OCI-LY3 (cell line): ENCODE data around the gene IL1RL2.

Experiments used
- H2AFZ ChIP-seq: fragments of 200-600, 300-600 bp; shearing (Covaris generic); 2 replicates; pipeline ENCODE4 v1.6.0; 2014; ENCODE audit warnings: antibody characterized with exemption, low read depth, low read length
- H3K27ac ChIP-seq: fragments of 200-600, 300-600 bp; sonication (generic); 2 replicates; pipeline ENCODE4 v1.5.1; 2014; ENCODE audit warnings: mild to moderate bottlenecking, low read length, moderate library complexity, mixed read lengths
- H3K27me3 ChIP-seq: fragments of 200-600, 300-600 bp; sonication (generic); 2 replicates; pipeline ENCODE4 v1.6.1; 2014; ENCODE audit warnings: low read depth, low read length, mixed read lengths
- H3K36me3 ChIP-seq: fragments of 200-600, 300-600 bp; sonication (generic); replicated peaks from 2 replicates; pipeline ENCODE3; 2014; ENCODE audit warnings: low read depth, low read length, mixed read lengths
- H3K4me1 ChIP-seq: fragments of 300-600, 200-600 bp; sonication (generic); 2 replicates; pipeline ENCODE4 v1.6.1; 2014; ENCODE audit warnings: low read length, mixed read lengths
- H3K4me2 ChIP-seq: fragments of 200-600, 300-600 bp; sonication (generic); 2 replicates; pipeline ENCODE4 v1.6.1; 2014; ENCODE audit warnings: low read length, mixed read lengths
- H3K4me3 ChIP-seq: fragments of 300-600, 200-600 bp; sonication (generic); 2 replicates; pipeline ENCODE4 v1.5.1; 2014; ENCODE audit warnings: antibody characterized with exemption, mild to moderate bottlenecking, low read length, moderate library complexity
- H3K79me2 ChIP-seq: fragments of 300-600, 200-600 bp; shearing (Covaris generic); 2 replicates; pipeline ENCODE4 v1.6.1; 2014; ENCODE audit warnings: mild to moderate bottlenecking, low read length, mixed read lengths
- H3K9ac ChIP-seq: fragments of 300-600, 200-600 bp; shearing (Covaris generic); 2 replicates; pipeline ENCODE4 v1.6.0; 2014; ENCODE audit warnings: mild to moderate bottlenecking, low read length, moderate library complexity
- H3K9me3 ChIP-seq: fragments of 200-600, 300-600 bp; shearing (Covaris generic); 2 replicates; pipeline ENCODE4 v1.6.1; 2014; ENCODE audit warnings: low read length, mixed read lengths; ENCODE audit not compliant: insufficient read depth
- H4K20me1 ChIP-seq: fragments of 200-600, 300-600 bp; sonication (generic); 2 replicates; pipeline ENCODE4 v1.6.1; 2016; ENCODE audit warnings: low read length, mixed read lengths; ENCODE audit not compliant: insufficient read depth
- EZH2phosphoT487 ChIP-seq: fragments of 200-600 bp; shearing (Covaris generic); IDR thresholded peaks from 2 replicates; pipeline ENCODE4 v1.6.1; 2018; ENCODE audit warnings: antibody characterized with exemption, mixed run types, low read depth
- TF ChIP-seq, protein P1 (sequence below): fragments of 200-600, 300-600 bp; sonication (generic); IDR thresholded peaks from 2 replicates; pipeline ENCODE4 v1.5.1; 2014; ENCODE audit warnings: antibody characterized with exemption, low read length, low read depth

IL1RL2 gene

DNA sequence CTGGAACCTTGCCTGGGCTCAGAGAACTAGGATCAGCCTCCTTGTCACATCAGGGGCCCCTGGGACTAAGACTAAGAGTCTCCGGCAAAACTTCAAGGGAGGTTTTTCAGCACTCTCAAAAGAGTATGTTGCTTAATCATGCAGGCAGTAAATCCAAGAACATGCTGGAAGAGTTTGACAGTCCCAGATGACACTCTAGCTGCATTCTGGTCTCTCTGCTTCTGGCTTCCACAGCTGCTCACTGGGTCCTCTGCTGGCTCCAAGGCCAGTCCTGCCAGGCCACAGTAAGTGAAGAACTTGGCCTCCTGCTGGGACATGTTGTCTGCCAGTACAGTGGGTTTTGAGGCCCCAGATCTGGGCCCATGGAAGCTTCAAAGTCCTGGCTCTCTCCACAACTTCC is 79.4 kb downstream of the IL1RL2 start:
- no peak overlapping the region for H3K9ac ChIP-seq
- H3K27me3 ChIP-seq, result peaks cover 10% of the 10 kb centered on the region
- TF ChIP-seq EZH2phosphoT487, result no peak
- TF ChIP-seq, protein P1, sequence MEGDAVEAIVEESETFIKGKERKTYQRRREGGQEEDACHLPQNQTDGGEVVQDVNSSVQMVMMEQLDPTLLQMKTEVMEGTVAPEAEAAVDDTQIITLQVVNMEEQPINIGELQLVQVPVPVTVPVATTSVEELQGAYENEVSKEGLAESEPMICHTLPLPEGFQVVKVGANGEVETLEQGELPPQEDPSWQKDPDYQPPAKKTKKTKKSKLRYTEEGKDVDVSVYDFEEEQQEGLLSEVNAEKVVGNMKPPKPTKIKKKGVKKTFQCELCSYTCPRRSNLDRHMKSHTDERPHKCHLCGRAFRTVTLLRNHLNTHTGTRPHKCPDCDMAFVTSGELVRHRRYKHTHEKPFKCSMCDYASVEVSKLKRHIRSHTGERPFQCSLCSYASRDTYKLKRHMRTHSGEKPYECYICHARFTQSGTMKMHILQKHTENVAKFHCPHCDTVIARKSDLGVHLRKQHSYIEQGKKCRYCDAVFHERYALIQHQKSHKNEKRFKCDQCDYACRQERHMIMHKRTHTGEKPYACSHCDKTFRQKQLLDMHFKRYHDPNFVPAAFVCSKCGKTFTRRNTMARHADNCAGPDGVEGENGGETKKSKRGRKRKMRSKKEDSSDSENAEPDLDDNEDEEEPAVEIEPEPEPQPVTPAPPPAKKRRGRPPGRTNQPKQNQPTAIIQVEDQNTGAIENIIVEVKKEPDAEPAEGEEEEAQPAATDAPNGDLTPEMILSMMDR, result no peak
- no peaks in the 10 kb centered on the region for H3K9me3 ChIP-seq
- peaks cover 7% of the 10 kb centered on the region; the same call in 1 of the 2 replicates for H3K4me1 ChIP-seq
- no peaks in the 10 kb centered on the region for H4K20me1 ChIP-seq
- H3K36me3 ChIP-seq, result no peaks in the 10 kb centered on the region
- no peaks in the 10 kb centered on the region for H3K79me2 ChIP-seq
- H3K4me3 ChIP-seq, result no peak overlapping the region
- H3K4me2 ChIP-seq, result no peak overlapping the region
- no peak overlapping the region for H2AFZ ChIP-seq
- H3K27ac ChIP-seq, result no peak overlapping the region

DNA sequence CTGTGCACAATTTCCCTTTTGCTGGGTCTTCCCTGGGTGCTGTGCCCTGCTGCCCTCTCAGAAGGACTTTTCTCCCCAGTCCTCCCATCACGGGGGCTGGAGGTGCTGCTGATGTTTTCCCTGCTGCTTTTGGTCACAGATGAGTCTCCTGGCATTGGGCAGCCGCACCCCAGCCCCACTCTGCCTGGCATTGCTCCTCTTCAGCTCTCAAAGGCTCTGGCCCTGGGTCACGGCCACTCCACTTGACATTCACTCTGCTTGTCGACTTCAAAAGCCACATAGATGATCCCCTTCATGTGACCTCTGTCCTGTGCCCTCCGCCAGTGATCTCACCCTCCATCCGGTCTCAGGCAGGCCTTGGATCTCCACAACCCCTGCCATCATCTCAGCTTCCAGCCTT is 81.0 kb downstream of the IL1RL2 start:
- Histone ChIP-seq H4K20me1 (no peaks in the 10 kb centered on the region), H3K4me2 (no peak overlapping the region), H3K9ac (no peak overlapping the region), H3K4me1 (peaks cover 9% of the 10 kb centered on the region; the same call in 1 of the 2 replicates), H2AFZ (no peak overlapping the region), H3K4me3 (no peak overlapping the region), H3K9me3 (no peaks in the 10 kb centered on the region), H3K36me3 (no peaks in the 10 kb centered on the region), H3K27me3 (peaks cover 11% of the 10 kb centered on the region), H3K27ac (no peak overlapping the region), H3K79me2 (no peaks in the 10 kb centered on the region)
- TF ChIP-seq, protein P1, result no peak
- no peak for TF ChIP-seq EZH2phosphoT487

DNA sequence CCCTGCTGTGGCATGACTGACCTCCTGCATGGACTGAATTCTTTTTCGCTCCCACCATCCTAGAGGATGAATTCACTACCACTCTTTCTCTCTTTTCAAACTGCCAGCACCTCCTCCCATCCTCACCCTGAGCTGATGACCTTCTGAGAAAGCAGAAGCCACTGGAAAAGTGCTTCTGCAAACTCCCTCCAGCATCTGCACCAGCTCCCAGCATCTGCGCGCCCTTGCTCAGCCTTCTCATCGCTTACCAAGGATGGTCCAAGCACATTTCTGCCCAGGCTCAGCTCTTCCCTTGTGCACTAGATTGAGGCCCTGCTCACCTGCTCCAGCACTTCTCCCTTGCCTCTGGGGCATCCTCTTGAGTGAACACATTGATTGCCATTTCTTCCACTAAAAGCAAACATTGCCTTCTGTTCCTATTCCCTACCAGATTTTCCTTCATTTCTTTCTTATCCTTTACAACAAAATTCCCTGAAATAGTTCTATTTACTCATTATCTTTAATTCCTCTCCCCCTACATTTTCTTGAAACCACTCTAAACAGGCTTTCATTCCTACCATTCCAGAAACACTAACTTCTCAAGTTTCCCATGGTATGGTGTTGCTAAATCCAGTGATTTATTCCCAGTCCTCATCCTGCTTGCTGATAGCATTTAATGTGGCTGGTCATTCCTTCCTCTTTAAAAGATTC is 81.8 kb downstream of the IL1RL2 start:
- Histone ChIP-seq H3K9me3 (no peaks in the 10 kb centered on the region), H3K27ac (no peak overlapping the region), H3K79me2 (no peaks in the 10 kb centered on the region), H4K20me1 (no peaks in the 10 kb centered on the region), H3K9ac (no peak overlapping the region), H2AFZ (no peak overlapping the region), H3K4me1 (peaks cover 9% of the 10 kb centered on the region; the same call in 1 of the 2 replicates), H3K27me3 (peaks cover 15% of the 10 kb centered on the region), H3K36me3 (no peaks in the 10 kb centered on the region), H3K4me3 (no peak overlapping the region), H3K4me2 (no peak overlapping the region)
- no peak for TF ChIP-seq EZH2phosphoT487
- TF ChIP-seq, protein P1, result no peak

DNA sequence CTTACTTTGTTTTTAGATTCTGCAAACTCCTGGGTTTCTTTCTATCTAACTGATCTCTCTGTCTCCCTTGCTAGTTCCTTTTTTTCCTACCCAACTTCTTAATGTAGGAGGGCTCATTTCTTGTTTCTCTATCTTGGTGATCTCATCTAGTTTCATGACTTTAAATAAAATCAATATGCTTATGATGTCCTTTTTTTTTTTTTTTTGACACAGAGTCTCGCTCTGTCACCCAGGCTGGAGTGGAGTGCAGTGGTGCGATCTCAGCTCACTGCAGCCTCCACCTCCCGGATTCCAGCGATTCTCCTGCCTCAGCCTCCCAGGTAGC is 82.3 kb downstream of the IL1RL2 start:
- no peak overlapping the region for H3K27ac ChIP-seq
- no peaks in the 10 kb centered on the region for H3K9me3 ChIP-seq
- peaks cover 9% of the 10 kb centered on the region; the same call in 1 of the 2 replicates for H3K4me1 ChIP-seq
- no peak overlapping the region for H3K9ac ChIP-seq
- no peaks in the 10 kb centered on the region for H4K20me1 ChIP-seq
- H2AFZ ChIP-seq, result no peak overlapping the region
- no peak overlapping the region for H3K4me2 ChIP-seq
- no peaks in the 10 kb centered on the region for H3K36me3 ChIP-seq
- peaks cover 15% of the 10 kb centered on the region for H3K27me3 ChIP-seq
- no peaks in the 10 kb centered on the region for H3K79me2 ChIP-seq
- no peak overlapping the region for H3K4me3 ChIP-seq
- TF ChIP-seq, protein P1, result no peak
- no peak for TF ChIP-seq EZH2phosphoT487
